Astrocyte of the spinal cord (primary cell): ENCODE data around the gene SND1.
A peak's percentile ranks its signal among the peaks of the same experiment; 100 is the strongest.

Source experiments
- DNase-seq: peaks from one replicate; pipeline ENCODE4 v3.0.0; 2011; ENCODE audit warnings: low read depth, low spot score
- H3K4me3 ChIP-seq: 2 replicates; pipeline ENCODE4 v1.5.1; 2011; ENCODE audit warnings: low read depth, mild to moderate bottlenecking, low read length, moderate library complexity
- CTCF ChIP-seq: IDR thresholded peaks from 2 replicates; pipeline ENCODE4 v1.5.1; 2012; ENCODE audit warnings: low read depth, mild to moderate bottlenecking, low read length, inconsistent platforms
- in situ Hi-C: cut with HindIII; loops from 2 replicates; pipeline ENCODE4 v1.10.0; 2017; ENCODE audit warnings: low sequenced_read_pairs

Gene SND1

GRCh38 chr7:128036226-128036940 is 384.4 kb downstream of the SND1 start:
- DNase-seq, result no peak
- no peak overlapping the region for H3K4me3 ChIP-seq
- TF ChIP-seq CTCF, result no peak
- in situ Hi-C loops, result no loop called here

- H3K4me3 ChIP-seq, result no peak overlapping the region
- in situ Hi-C loops, result no loop called here
- no peak for DNase-seq
- no peak for TF ChIP-seq CTCF
Observed at GRCh38 chr7:128037081-128037480, 385.1 kb downstream of the SND1 start.

- no peak overlapping the region for H3K4me3 ChIP-seq
- no peak for DNase-seq
- in situ Hi-C loops, result no loop called here
- no peak for TF ChIP-seq CTCF
Observed at GRCh38 chr7:128037880-128038619, 386.1 kb downstream of the SND1 start.

- no peak overlapping the region for H3K4me3 ChIP-seq
- TF ChIP-seq CTCF, result no peak
- DNase-seq, result no peak
- in situ Hi-C loops, result no loop called here
Observed at GRCh38 chr7:128039544-128039953, 387.6 kb downstream of the SND1 start.

- no peak for TF ChIP-seq CTCF
- in situ Hi-C loops, result no loop called here
- no peak for DNase-seq
- no peak overlapping the region for H3K4me3 ChIP-seq
Observed at GRCh38 chr7:128040205-128040604, 388.2 kb downstream of the SND1 start.

GRCh38 chr7:128041203-128041602 is 389.2 kb downstream of the SND1 start:
- TF ChIP-seq CTCF, result no peak
- in situ Hi-C loops, result no loop called here
- DNase-seq, result peak; percentile 84
- H3K4me3 ChIP-seq, result no peak overlapping the region
